ENCODE measurements around the gene MYPN. TPM values are rescaled to one million over a fixed set of nuclear protein-coding genes. Genes with fewer than 3 reads are reported as not detected.

MYPN gene
- total and polyA plus RNA-seq, 2 donors (not counting 1 experiment from before 2014, with no cell fraction given): not detected

GRCh38 chr10:68124718-68125117, 15.4 kb downstream of the MYPN start:
- intact Hi-C loops (cut with micrococcal nuclease): no loop called here
- no peaks in the 10 kb centered on the region for H3K9me3 ChIP-seq (ENCODE audit: control extremely low read depth in 1 of 3, control insufficient read depth in 2 of 3, insufficient read depth in 1 of 3, low read length in 2 of 3)
- ATAC-seq (ENCODE audit: low read depth) (no peak), DNase-seq (no peak)
- H3K27me3 ChIP-seq (replicated peaks in 1 of 4; ENCODE audit: control extremely low read depth in 1 of 4, control insufficient read depth in 3 of 4, insufficient read depth in 4 of 4, low read length in 3 of 4): no peaks in the 10 kb centered on the region
- H3K36me3 ChIP-seq (replicated peaks in 1 of 2; ENCODE audit: control extremely low read depth in 1 of 2, control insufficient read depth in 1 of 2, extremely low read depth in 1 of 2, insufficient read depth in 2 of 2, low read length in 1 of 2): no peaks in the 10 kb centered on the region
- H4K20me1 ChIP-seq (ENCODE audit: control insufficient read depth, insufficient read depth, low read length, poor library complexity, severe bottlenecking): no peaks in the 10 kb centered on the region
- Mint-ChIP-seq H3K27ac (no peak overlapping the region), H3K27me3 (peaks cover 11% of the 10 kb centered on the region), H3K9me3 (ENCODE audit: insufficient read depth) (no peaks in the 10 kb centered on the region), H3K4me3 (no peak overlapping the region), H3K4me1 (no peaks in the 10 kb centered on the region)
- H3K4me3 ChIP-seq (ENCODE audit: control extremely low read depth in 1 of 5, extremely low read depth in 1 of 5, insufficient read depth in 1 of 5, low read depth in 2 of 5, low read length in 4 of 5): no peak overlapping the region
- no peak overlapping the region for H2AFZ ChIP-seq (ENCODE audit: insufficient read depth, low read depth, low read length, poor library complexity, severe bottlenecking)
- no peaks in the 10 kb centered on the region for H3K4me1 ChIP-seq (ENCODE audit: control insufficient read depth in 2 of 2, insufficient read depth in 2 of 2, low read length in 2 of 2)
- no peak overlapping the region for H3K4me2 ChIP-seq (replicated peaks; ENCODE audit: low read depth, low read length, poor library complexity, severe bottlenecking)
- no peaks in the 10 kb centered on the region for H3K79me2 ChIP-seq (ENCODE audit: control insufficient read depth, insufficient read depth, low read length)
- 75% methylated on average over 2 of the region's 3 CpGs for WGBS (ENCODE audit: insufficient coverage)
- no peak overlapping the region for H3K9ac ChIP-seq (ENCODE audit: low read length)
- no peak for TF ChIP-seq CTCF (IDR thresholded peaks at IDR 0.05)
- no peak for TF ChIP-seq EZH2 (IDR thresholded peaks at IDR 0.05; ENCODE audit: borderline replicate concordance, insufficient read depth, low read depth, low read length, poor library complexity, severe bottlenecking)
- no peak overlapping the region for H3K27ac ChIP-seq (ENCODE audit: low read length in 2 of 2)
- ChIA-PET CTCF (no interaction called here), POLR2A (no interaction called here)

GRCh38 chr10:68125772-68126171, 16.5 kb downstream of the MYPN start:
- H2AFZ ChIP-seq (ENCODE audit: insufficient read depth, low read depth, low read length, poor library complexity, severe bottlenecking): no peak overlapping the region

More at GRCh38 chr10:68125772-68126171, 16.5 kb downstream of the MYPN start:
- ChIA-PET CTCF (no interaction called here), POLR2A (no interaction called here)
- Histone ChIP-seq H4K20me1 (ENCODE audit: control insufficient read depth, insufficient read depth, low read length, poor library complexity, severe bottlenecking) (no peaks in the 10 kb centered on the region), H3K9me3 (ENCODE audit: control extremely low read depth in 1 of 3, control insufficient read depth in 2 of 3, insufficient read depth in 1 of 3, low read length in 2 of 3) (no peaks in the 10 kb centered on the region), H3K79me2 (ENCODE audit: control insufficient read depth, insufficient read depth, low read length) (no peaks in the 10 kb centered on the region), H3K36me3 (replicated peaks in 1 of 2; ENCODE audit: control extremely low read depth in 1 of 2, control insufficient read depth in 1 of 2, extremely low read depth in 1 of 2, insufficient read depth in 2 of 2, low read length in 1 of 2) (no peaks in the 10 kb centered on the region), H3K27ac (ENCODE audit: low read length in 2 of 2) (no peak overlapping the region), H3K4me2 (replicated peaks; ENCODE audit: low read depth, low read length, poor library complexity, severe bottlenecking) (no peak overlapping the region), H3K4me3 (ENCODE audit: control extremely low read depth in 1 of 5, extremely low read depth in 1 of 5, insufficient read depth in 1 of 5, low read depth in 2 of 5, low read length in 4 of 5) (no peak overlapping the region), H3K27me3 (replicated peaks in 1 of 4; ENCODE audit: control extremely low read depth in 1 of 4, control insufficient read depth in 3 of 4, insufficient read depth in 4 of 4, low read length in 3 of 4) (no peaks in the 10 kb centered on the region), H3K9ac (ENCODE audit: low read length) (no peak overlapping the region), H3K4me1 (ENCODE audit: control insufficient read depth in 2 of 2, insufficient read depth in 2 of 2, low read length in 2 of 2) (no peaks in the 10 kb centered on the region)
- Mint-ChIP-seq H3K4me3 (no peak overlapping the region), H3K27ac (no peak overlapping the region), H3K4me1 (no peaks in the 10 kb centered on the region), H3K9me3 (ENCODE audit: insufficient read depth) (no peaks in the 10 kb centered on the region), H3K27me3 (peaks cover 8% of the 10 kb centered on the region)
- no peak for TF ChIP-seq CTCF (IDR thresholded peaks at IDR 0.05)
- TF ChIP-seq EZH2 (IDR thresholded peaks at IDR 0.05; ENCODE audit: borderline replicate concordance, insufficient read depth, low read depth, low read length, poor library complexity, severe bottlenecking): no peak
- intact Hi-C loops (cut with micrococcal nuclease): no loop called here
- WGBS (ENCODE audit: insufficient coverage): 50% methylated on average over 1 of the region's 1 CpG
- DNase-seq (no peak), ATAC-seq (ENCODE audit: low read depth) (no peak)

Data from B cell (primary cell).